AG10803 (cell line): ENCODE results near the gene FOXN3.

ENCODE experiments used
- DNase-seq: peaks from one replicate; pipeline ENCODE4 v3.0.0; 2010; ENCODE audit warnings: low read depth
- H3K4me3 ChIP-seq: 2 replicates; pipeline ENCODE4 v1.5.1; 2011; ENCODE audit warnings: mild to moderate bottlenecking, low read length, control low read depth
- TF ChIP-seq, protein P1 (sequence below): conservative IDR thresholded peaks from 2 replicates; pipeline ENCODE4 v1.5.1; 2011; ENCODE audit warnings: mild to moderate bottlenecking, low read length, control low read depth, inconsistent platforms

Gene FOXN3

DNA sequence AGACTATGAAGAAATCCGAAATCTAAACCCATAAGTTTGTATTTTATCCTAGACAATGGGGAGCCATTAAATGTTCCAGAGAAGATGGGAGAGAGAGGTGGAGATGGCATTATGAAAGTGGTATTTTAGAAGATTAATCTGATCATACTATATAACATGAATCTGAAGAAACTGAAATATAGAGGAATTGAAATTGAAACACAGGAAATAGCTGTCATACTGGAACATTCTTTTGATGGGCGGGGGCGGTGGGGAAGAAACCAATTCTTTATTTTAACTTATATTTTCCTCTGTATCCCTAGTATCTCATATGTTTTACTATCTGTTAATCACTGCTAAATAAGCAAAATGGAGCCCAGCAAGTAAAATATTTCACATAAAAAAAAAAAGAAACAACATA, 27.0 kb upstream of the FOXN3 start:
- H3K4me3 ChIP-seq, result no peak overlapping the region
- DNase-seq, result no peak
- TF ChIP-seq, protein P1, sequence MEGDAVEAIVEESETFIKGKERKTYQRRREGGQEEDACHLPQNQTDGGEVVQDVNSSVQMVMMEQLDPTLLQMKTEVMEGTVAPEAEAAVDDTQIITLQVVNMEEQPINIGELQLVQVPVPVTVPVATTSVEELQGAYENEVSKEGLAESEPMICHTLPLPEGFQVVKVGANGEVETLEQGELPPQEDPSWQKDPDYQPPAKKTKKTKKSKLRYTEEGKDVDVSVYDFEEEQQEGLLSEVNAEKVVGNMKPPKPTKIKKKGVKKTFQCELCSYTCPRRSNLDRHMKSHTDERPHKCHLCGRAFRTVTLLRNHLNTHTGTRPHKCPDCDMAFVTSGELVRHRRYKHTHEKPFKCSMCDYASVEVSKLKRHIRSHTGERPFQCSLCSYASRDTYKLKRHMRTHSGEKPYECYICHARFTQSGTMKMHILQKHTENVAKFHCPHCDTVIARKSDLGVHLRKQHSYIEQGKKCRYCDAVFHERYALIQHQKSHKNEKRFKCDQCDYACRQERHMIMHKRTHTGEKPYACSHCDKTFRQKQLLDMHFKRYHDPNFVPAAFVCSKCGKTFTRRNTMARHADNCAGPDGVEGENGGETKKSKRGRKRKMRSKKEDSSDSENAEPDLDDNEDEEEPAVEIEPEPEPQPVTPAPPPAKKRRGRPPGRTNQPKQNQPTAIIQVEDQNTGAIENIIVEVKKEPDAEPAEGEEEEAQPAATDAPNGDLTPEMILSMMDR, result no peak

DNA sequence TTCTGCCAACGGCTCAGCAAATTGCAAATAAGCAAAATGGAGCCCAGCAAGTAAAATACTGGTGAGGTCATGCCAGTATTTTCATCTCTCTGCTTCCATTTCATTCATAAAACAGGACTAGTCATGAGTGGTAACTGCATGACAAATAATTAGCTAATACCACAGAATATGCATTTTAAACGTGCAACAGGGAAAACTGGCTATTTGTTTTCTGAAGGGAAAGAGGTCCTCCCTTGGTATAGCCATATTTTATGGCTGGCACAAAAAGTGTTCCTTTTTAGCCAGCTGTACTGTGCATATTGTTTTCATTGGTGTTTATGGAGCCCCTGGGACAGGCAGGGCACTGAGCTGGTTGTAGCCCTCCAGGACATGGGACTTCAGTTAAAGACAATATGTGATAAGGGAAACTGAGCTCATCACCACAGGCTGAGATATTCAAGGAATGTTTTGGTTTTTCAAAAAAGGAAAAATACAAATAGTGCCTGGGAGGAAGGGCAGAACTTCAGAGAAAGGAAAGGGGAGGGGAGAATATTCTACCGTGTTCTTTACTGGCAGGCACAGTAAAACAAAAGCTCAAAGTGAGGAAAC, 26.1 kb upstream of the FOXN3 start:
- H3K4me3 ChIP-seq, result no peak overlapping the region
- DNase-seq, result no peak
- TF ChIP-seq, protein P1, result no peak

DNA sequence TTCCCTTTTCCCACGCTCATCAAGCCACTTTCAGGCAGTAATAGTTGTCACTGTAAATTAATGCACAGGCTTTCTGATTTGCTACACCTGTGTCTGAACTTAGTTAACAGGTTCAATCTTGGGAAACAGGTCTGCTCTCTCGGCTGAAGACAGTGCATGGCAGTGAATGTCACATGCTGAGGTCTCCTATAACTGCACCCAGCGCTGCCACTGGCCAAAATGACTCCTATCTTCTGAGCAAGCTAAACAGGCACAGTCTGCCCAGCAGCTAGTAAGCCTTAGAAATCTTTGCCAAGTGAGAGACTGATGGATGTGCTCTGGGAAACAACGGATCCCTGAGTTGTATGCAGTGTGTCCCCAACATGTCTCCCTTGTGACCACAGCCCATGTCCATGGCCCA, 25.2 kb upstream of the FOXN3 start:
- TF ChIP-seq, protein P1, result no peak
- H3K4me3 ChIP-seq, result no peak overlapping the region
- no peak for DNase-seq

DNA sequence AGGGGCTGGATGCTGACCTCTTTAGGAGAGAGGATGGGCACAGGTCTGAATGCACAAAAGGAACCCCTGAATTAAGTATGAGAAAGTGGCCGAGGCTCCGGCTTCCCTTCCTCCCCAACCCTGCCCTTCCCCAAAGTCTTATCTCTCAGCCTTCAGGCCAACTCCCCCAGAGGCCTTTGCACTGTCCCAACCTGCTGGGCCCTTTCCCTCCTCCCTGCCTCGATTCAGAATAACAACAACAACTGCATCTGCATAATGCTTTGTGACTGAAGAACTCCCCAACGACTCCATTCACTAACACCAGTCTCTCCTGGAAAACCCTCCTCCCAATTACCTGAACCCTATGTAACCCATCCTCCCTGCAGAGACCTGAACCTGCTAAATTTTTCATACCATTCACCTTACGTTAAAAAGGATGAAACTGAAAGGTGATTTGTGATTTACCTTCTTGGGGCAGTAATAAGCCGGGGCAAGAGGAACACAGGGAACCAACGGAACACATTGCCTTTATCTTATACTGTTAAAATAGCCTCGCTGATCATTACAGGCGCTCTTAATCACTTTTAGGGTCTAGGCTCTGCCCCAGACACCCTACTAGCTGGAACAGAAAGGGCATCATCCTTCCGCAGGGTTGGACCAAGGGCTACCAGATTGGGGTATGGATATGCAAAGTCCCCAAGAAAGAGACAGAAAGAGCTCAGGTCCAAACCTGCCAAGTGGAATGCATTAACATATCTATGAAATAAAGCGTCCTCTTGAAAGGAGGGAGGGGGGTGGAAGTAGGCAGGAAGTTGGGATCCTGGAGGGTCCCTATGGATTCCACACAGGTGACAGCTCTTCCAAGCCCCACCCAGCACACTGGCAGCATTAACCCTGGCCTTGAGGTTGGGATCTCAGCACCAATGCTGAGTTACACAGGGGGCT, 24.2 kb upstream of the FOXN3 start:
- DNase-seq, result no peak
- TF ChIP-seq, protein P1, result no peak
- H3K4me3 ChIP-seq, result no peak overlapping the region

DNA sequence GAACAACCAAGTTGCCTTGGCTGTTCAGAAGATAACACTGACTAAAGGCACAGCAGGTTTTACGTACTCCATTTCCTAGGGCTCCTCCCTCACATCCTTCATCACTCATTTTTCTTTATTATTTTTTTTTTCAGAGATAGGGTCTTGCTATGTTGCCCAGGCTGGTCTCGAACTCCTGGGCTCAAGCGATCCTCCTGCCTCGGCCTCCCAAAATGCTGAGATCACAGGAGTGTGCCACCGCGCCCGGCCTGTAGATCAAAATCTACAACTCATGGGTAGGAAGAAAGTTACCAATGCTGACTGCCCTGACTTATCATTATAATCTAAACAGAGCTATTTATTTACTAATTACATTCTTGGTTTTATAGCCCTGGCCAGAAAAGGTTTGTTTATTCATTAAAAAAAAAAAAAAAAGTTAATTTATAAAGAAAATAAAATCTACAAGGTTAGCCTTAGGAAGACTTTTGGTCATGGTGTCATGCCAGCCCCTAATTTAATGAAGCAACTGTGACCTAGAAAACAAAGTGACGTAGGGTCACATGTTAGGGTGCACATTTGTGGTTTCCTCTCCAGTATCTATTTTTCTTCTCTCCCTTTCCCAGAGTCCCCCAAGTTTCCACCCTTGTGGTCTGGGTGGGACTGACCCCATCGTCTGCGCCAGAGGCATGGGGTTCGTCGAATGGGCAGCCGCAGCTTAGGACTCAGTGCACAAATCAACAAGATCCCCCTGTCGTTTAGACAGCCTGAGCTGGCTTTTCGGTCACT, 19.0 kb upstream of the FOXN3 start:
- TF ChIP-seq, protein P1, result no peak
- no peak overlapping the region for H3K4me3 ChIP-seq
- DNase-seq, result no peak

DNA sequence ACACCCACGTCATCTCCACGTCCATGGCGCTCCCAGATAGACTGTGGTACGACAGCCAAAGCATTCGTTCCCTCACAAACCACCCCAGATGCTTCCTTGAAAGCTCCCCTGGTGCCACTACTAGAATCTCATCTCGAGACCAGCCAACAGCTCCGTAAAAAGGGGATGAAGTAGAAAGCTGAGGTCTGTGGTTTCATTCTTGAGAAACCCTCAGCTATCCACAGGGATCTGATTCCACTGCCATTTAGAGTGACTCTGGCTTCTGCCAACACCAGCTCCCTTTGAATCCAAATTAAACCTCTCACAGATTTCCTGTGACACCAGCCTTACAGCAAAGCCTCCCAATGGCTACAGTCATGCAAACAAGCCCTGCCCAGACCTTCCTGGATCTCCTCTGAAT, 18.5 kb upstream of the FOXN3 start:
- no peak for DNase-seq
- TF ChIP-seq, protein P1, result no peak
- H3K4me3 ChIP-seq, result no peak overlapping the region
